Ectodermal cell (in vitro differentiated cells): ENCODE measurements around the gene GDAP2. TPM values are rescaled to one million over a fixed set of nuclear protein-coding genes. Genes with fewer than 3 reads are reported as not detected.

Experiments
- H3K27ac ChIP-seq: 2 replicates; pipeline ENCODE4 v1.7.0; 2013; ENCODE audit warnings: mild to moderate bottlenecking, low read depth, low read length; ENCODE audit not compliant: insufficient read depth, poor library complexity, severe bottlenecking
- H3K27me3 ChIP-seq: 2 replicates; pipeline ENCODE4 v1.7.0; 2013; ENCODE audit warnings: mild to moderate bottlenecking, low read length; ENCODE audit not compliant: insufficient read depth, control insufficient read depth, poor library complexity, severe bottlenecking
- H3K36me3 ChIP-seq: one replicate; pipeline ENCODE4 v1.7.0; 2013; ENCODE audit warnings: low read length; ENCODE audit not compliant: control insufficient read depth, insufficient read depth
- H3K4me1 ChIP-seq: one replicate; pipeline ENCODE4 v1.7.0; 2013; ENCODE audit warnings: low read length; ENCODE audit not compliant: control insufficient read depth, insufficient read depth
- H3K4me3 ChIP-seq: 2 replicates; pipeline ENCODE4 v1.7.0; 2013; ENCODE audit warnings: low read depth, low read length, control low read depth; ENCODE audit not compliant: insufficient read depth
- H3K9me3 ChIP-seq: 2 replicates; pipeline ENCODE4 v1.7.0; 2013; ENCODE audit warnings: mild to moderate bottlenecking, low read length, moderate library complexity; ENCODE audit not compliant: control insufficient read depth
- WGBS, 2 experiments: methylation state at CpG; one replicate each; pipeline ENCODE4 v1.1.7; 2013; ENCODE audit warnings: missing lambda C conversion rate in 2 of 2; 5-methylcytosine and 5-hydroxymethylcytosine counted together
- polyA plus RNA-seq, 4 experiments: library from polyadenylated mRNA; stranded (reverse); fragments of 50-300 nt; gene quantifications; one replicate each; pipeline ENCODE4 v1.2.3, GENCODE V29; 2013

GDAP2 gene, protein sequence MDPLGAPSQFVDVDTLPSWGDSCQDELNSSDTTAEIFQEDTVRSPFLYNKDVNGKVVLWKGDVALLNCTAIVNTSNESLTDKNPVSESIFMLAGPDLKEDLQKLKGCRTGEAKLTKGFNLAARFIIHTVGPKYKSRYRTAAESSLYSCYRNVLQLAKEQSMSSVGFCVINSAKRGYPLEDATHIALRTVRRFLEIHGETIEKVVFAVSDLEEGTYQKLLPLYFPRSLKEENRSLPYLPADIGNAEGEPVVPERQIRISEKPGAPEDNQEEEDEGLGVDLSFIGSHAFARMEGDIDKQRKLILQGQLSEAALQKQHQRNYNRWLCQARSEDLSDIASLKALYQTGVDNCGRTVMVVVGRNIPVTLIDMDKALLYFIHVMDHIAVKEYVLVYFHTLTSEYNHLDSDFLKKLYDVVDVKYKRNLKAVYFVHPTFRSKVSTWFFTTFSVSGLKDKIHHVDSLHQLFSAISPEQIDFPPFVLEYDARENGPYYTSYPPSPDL
- polyA plus RNA-seq (2013, experiment 1 of 4), result 15.3 TPM
- 18.8 TPM for polyA plus RNA-seq (2013, experiment 2 of 4)
- 15.5 TPM for polyA plus RNA-seq (2013, experiment 3 of 4)
- polyA plus RNA-seq (2013, experiment 4 of 4), result 14.4 TPM

DNA sequence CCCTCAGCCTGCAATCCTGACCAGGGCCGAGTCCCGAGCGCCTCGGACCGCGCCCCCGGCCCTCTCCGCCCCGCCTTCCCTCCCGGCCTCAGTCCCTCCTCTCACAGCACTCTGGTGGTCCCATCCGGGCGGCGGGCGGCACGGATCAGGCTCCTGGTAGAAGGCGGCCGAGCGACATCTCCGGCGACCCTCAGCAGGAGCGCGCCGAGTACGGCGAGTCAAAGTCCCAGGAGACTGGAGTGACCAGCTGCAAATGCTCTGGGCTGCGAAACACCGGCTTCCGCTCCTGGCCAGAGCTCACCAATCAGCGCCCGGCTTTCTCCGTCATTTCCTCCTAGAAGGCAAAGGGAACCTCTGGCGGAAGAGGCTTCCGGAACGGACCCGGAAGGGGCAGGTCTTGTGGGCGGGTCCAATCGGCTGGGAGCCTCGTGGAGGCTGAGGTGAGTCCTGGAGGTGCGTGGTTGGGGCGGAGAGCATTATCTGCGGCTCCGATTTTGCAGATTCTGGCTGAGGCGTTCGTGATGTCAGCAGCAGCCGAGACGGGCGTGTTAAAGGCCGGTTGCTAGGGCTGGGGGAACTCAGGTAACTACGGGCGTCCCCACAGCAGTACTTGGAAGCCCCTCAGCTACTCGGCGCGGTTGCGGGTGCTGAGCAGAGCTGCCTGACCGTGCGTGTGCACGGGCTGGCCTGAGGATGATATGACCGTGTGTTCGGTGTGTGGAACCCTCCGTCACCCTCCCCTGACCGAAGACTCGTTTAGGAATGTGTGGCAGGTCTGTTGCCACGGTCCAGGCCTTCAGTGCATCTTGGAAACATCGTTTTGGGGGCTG is at the start of gene GDAP2, which contains the start of gene WDR3:
Gene GDAP2, minus strand, starts transcription at position 279 of the 830 bp plus-strand sequence. CDS start 9,264 bp downstream, outside the sequence.
Gene WDR3, plus strand, starts transcription at position 397 of the 830 bp plus-strand sequence. CDS start 3,581 bp downstream, outside the sequence.
- Histone ChIP-seq H3K4me3 (peak within 1 kb of the TSS; percentile 69), H3K36me3 (no peaks in the 10 kb centered on the region), H3K4me1 (peaks cover 10% of the 10 kb centered on the region), H3K27me3 (no peaks in the 10 kb centered on the region), H3K27ac (peak within 1 kb of the TSS; percentile 56), H3K9me3 (no peaks in the 10 kb centered on the region)
- WGBS, 2 experiments, result 0% methylated on average over 64 of the region's 64 CpGs

DNA sequence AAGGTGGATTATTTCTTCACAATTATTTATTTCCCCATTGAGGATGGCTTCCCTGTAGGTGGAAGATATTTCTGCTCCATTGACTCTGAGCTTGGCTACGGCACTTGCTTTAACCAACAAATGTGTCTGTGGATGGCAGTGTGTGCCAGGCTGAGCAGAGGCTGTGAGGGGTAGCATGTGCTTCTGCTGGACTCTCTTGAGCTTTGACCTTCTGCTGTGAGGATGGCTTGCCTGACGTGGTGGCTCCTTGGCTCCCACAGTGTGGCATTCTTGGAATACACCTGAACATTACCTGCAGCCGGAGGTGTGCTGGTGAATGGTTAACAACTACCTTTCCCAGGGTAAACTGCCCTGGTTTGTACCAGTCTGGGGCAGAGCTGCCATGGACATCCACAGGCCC is 47.0 kb upstream of the GDAP2 start:
- Histone ChIP-seq H3K36me3 (no peaks in the 10 kb centered on the region), H3K4me3 (no peak overlapping the region), H3K4me1 (no peaks in the 10 kb centered on the region), H3K9me3 (no peaks in the 10 kb centered on the region), H3K27me3 (no peaks in the 10 kb centered on the region), H3K27ac (no peak overlapping the region)
- WGBS, 2 experiments, result 91 to 93% methylated on average over 3 of the region's 3 CpGs

DNA sequence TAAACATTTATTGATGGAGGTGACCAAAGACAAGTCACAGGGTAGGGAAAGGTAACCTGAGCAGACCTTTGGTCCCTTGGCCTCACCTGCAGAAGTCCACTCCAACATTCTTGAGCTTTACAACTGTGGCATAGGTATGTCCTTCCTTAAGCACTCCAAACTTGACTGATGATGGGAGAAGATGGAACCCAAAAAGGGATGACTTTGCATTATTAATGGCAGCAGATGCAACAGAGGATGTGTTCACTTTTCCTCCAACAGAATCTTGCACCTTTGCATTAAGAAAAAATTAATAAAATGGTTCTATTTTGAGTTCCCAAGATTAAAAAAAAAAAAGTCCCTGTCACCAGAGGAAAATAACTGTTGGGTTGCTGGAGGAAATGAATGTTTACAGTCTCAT is 42.4 kb upstream of the GDAP2 start:
- Histone ChIP-seq H3K4me1 (peaks cover 9% of the 10 kb centered on the region), H3K4me3 (no peak overlapping the region), H3K36me3 (no peaks in the 10 kb centered on the region), H3K9me3 (no peaks in the 10 kb centered on the region), H3K27ac (no peak overlapping the region), H3K27me3 (no peaks in the 10 kb centered on the region)

DNA sequence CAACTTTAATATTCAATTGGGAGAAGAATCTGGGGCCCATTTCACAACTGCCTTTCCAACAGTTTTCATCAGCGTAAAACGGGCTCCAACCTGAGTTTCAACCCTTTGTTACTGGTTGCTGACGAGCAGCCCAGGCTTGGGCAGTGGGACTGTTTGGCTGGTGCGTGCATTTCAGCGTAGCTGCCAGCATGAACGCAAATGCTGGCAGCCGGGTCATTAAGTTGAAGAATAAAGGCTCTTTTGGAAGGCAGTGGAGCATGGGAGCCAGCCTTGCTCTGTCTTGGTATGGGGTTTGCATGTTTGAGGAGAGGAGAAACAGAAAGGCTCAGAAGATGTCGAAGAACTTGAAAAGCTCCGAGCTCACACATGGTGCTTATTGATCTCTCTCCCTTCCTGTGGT is 40.8 kb upstream of the GDAP2 start:
- Histone ChIP-seq H3K4me3 (no peak overlapping the region), H3K27ac (no peak overlapping the region), H3K36me3 (no peaks in the 10 kb centered on the region), H3K9me3 (no peaks in the 10 kb centered on the region), H3K4me1 (peaks cover 9% of the 10 kb centered on the region), H3K27me3 (no peaks in the 10 kb centered on the region)
- 66 to 72% methylated on average over 9 of the region's 9 CpGs for WGBS, 2 experiments

DNA sequence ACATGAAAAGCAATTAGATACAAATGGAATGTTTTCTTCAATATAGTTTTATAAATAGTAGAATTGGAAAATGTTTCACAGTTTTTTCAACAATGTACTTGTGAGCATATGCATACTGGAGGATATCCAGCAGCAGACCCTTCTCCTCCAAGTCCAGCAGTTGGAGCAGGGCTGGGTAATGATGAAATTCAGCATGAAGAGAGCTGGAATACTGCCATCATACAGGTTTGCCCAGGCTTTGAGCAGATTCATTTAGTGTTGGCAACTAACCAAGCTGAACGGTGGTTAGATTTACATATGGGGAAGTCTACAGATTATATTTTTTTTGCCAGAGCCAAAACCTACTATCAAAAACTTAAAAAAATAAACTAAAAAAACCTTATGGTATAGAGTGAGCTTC is 38.5 kb upstream of the GDAP2 start:
- 86% methylated on average over 1 of the region's 1 CpG; no CpG with 5 or more reads in 1 of the 2 experiments for WGBS, 2 experiments
- no peak overlapping the region for H3K4me3 ChIP-seq

DNA sequence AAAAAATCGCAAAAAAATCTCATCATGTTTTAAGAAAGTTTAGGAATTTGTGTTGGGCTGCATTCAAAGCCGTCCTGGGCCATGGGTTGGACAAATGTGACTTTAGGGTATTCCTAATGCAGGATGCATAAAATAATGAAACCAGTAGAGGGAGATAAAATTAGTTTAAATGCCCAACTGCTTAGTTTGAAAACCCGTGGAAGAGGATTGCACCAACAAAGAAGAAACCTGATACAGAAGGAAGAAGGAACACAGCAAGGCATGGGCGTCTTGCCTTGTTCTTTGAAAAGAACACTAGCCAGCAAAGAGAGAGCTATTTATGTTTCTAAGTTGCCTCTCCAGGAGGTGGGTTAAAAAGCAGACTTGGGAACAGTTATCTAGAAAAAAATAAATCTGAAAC is 38.1 kb upstream of the GDAP2 start:
- Histone ChIP-seq H3K9me3 (no peaks in the 10 kb centered on the region), H3K36me3 (no peaks in the 10 kb centered on the region), H3K27me3 (no peaks in the 10 kb centered on the region), H3K4me3 (no peak overlapping the region), H3K27ac (peak overlapping the region; percentile 37), H3K4me1 (peaks cover 9% of the 10 kb centered on the region)
- WGBS, 2 experiments, result 44 to 50% methylated on average over 4 of the region's 4 CpGs

More for the DNA sequence above, 38.5 kb upstream of the GDAP2 start:
- Histone ChIP-seq H3K36me3 (no peaks in the 10 kb centered on the region), H3K27ac (peak overlapping the region; percentile 37), H3K9me3 (no peaks in the 10 kb centered on the region), H3K27me3 (no peaks in the 10 kb centered on the region), H3K4me1 (peaks cover 9% of the 10 kb centered on the region)

DNA sequence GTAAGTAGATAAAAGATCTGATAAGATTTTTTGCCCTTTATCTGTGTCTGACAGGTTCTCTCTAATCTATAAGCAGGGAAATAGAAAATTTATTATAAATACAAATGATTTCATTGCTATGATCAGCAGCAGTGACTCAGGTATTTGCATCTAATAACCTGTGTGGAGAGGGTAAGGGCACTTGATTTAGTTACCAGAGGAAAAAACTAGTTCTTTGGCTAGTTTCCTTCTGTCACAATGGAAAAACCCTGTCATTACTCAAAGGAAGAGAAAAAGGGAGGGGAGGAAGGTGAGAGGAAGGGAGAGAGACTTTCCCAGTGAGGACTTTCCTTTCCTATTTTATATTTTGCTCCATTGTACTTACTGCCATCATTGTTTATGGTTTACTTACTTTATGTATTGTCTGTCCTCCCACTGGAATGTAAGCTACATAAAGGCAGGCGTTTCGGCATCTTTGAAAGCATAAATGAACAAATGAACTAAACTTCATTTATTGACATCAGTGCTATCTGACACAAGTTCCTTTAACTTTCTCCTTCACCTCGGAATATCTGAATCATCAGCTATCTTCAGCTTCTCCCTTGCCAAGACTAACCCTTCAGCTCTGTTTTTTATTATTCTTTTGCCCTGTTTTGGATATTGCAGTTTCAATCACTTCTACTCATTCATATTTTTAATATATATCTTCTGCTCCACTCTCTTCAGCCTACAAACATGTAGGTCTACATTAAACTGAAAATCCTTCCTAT is 35.0 kb upstream of the GDAP2 start:
- H3K9me3 ChIP-seq, result no peaks in the 10 kb centered on the region
- H3K4me3 ChIP-seq, result no peak overlapping the region
- no peak overlapping the region for H3K27ac ChIP-seq
- no peaks in the 10 kb centered on the region for H3K4me1 ChIP-seq
- no peaks in the 10 kb centered on the region for H3K27me3 ChIP-seq
- 93 to 94% methylated on average over 3 of the region's 3 CpGs for WGBS, 2 experiments
- peaks cover 5% of the 10 kb centered on the region for H3K36me3 ChIP-seq

DNA sequence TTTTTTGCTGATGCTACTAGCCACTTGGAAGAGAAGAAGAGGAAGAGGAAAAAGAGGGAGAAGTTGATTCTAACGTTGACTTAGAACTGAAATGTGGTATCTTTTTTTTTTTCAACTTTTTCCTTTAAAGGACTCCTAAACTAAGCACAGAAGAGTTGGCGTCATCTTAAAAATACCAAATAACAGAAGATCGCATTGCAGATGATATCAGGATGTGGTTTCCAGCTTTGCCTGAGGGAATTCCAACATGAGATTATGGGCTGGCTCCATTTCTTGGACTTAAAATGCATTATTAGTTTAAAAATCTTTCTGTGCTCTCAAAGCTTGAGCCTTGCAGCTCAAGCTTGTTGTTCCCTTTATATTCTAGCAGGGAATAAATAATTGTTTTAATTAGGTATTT is 29.9 kb upstream of the GDAP2 start:
- WGBS, 2 experiments, result 93 to 95% methylated on average over 3 of the region's 3 CpGs
- no peaks in the 10 kb centered on the region for H3K4me1 ChIP-seq
- H3K27ac ChIP-seq, result no peak overlapping the region
- no peaks in the 10 kb centered on the region for H3K27me3 ChIP-seq
- peaks cover 24% of the 10 kb centered on the region for H3K36me3 ChIP-seq
- H3K9me3 ChIP-seq, result no peaks in the 10 kb centered on the region
- no peak overlapping the region for H3K4me3 ChIP-seq

DNA sequence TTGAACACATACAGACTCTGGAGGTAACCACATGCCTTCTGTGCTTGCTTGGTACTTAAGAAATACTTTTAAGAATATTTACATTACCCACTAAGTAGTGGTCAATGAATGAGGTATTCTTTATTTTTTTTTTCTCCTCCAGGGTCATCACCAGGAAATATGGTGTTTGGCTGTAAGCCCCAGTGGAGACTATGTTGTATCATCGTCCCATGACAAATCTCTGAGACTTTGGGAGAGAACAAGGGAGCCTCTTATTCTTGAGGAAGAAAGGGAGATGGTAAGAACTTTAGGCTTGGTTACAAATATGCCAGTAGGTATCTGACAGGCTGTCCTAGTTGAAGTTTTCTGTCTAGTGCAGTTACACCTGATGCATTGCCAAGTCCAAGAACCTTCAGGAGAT is 23.0 kb upstream of the GDAP2 start:
- Histone ChIP-seq H3K9me3 (no peaks in the 10 kb centered on the region), H3K4me1 (no peaks in the 10 kb centered on the region), H3K27ac (no peak overlapping the region), H3K4me3 (no peak overlapping the region), H3K27me3 (no peaks in the 10 kb centered on the region), H3K36me3 (peaks cover 35% of the 10 kb centered on the region)
- WGBS, 2 experiments, result 100% methylated on average over 1 of the region's 1 CpG
